ENCODE data around the gene VSIG10. TPM values are rescaled to one million over a fixed set of nuclear protein-coding genes. Genes with fewer than 3 reads are reported as not detected.
A peak's percentile ranks its signal among the peaks of the same experiment; 100 is the strongest.
"Not testable (repeated sequence)": the region's sequence is repeated elsewhere in the genome, so short reads cannot be mapped to it uniquely, and the experiment has no call there.

Gene VSIG10
- total and polyA plus RNA-seq, 3 experiments from 2014 or later, result 1.7 to 9.0 (median 7.9) TPM

DNA sequence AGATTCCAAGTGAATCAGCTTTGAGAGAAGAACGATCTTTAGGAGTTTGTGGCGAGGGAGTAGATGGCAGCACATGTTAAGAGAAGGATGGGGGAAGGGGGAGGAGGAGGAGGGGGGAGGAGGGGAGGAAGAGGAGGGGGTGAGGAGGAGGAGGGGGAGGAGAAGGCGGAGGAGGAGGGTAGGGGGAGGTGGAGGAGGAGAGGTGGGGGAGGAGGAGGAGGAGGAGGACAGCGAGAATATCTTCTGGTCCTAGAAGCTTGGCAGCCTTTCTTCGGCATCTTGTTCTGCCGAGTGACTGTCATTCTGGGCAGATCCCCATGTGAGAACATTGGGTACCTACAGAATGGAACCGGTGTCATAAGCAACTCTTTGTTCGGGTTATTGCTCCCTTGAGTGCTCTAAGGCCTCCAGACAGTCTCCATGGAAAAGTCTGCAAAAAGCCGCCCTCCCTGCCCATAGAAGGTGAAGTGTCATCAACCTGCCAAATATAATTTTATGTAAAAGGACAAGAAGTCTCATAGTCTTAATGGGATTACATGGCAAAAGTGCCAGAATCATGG lies 80.4 kb downstream of the VSIG10 start:
- Mint-ChIP-seq H3K4me1 (no peaks in the 10 kb centered on the region), H3K36me3 (peaks cover 3 to 80% (median 11%) of the 10 kb centered on the region in 3 donors), H3K4me3 (no peak overlapping the region), H3K27me3 (no peaks in the 10 kb centered on the region), H3K9me3 (no peaks in the 10 kb centered on the region), H3K27ac (peak overlapping the region in 2 of 8 donors; percentile 17 to 66)
- no peaks in the 10 kb centered on the region for H3K27me3 ChIP-seq (ENCODE audit: insufficient read depth, low read length, poor library complexity, severe bottlenecking)
- H3K9me3 ChIP-seq (ENCODE audit: low read length), result no peaks in the 10 kb centered on the region
- H3K4me3 ChIP-seq (ENCODE audit: low read length), result no peak overlapping the region
- H3K27ac ChIP-seq (ENCODE audit: low read depth, low read length), result no peak overlapping the region
- H3K36me3 ChIP-seq (ENCODE audit: insufficient read depth, low read length), result peaks cover 25% of the 10 kb centered on the region
- H3K4me1 ChIP-seq (ENCODE audit: insufficient read depth, low read length), result no peaks in the 10 kb centered on the region
- DNase-seq, result no peak
- ChIA-PET POLR2A (interaction anchor here (0.6 kb wide), 2 partner anchors 32 to 120 kb away, joined by 4 to 5 read pairs; no protein-coding TSS in a partner anchor), CTCF (no interaction called here)

DNA sequence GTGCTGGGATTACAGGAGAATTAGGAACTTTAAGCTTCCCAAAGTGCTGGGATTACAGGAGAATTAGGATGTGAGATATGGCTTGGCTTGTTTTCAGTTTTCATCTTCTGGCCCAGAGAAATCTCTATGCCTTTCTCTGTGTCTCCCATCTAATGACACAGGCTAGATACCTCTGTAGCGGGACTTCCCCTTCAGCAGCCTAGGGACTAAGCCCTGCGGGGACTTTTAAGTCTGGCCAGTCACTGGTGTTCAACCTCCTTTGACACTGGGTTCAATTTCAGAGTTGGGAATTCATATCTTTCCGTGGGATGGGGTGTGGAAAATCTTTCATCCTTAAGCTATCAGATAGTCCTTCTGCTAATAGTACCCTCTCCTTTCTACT lies 81.1 kb downstream of the VSIG10 start:
- DNase-seq, result no peak
- ChIA-PET CTCF (no interaction called here), POLR2A (interaction anchor here (0.6 kb wide), 1 partner anchor 33 kb away, joined by 5 read pairs; no protein-coding TSS in a partner anchor)
- no peak overlapping the region for H3K27ac ChIP-seq (ENCODE audit: low read depth, low read length)
- Mint-ChIP-seq H3K36me3 (peaks cover 3 to 76% (median 12%) of the 10 kb centered on the region in 3 donors), H3K27ac (peak overlapping the region in 2 of 8 donors; percentile 17 to 76), H3K27me3 (no peaks in the 10 kb centered on the region), H3K4me3 (no peak overlapping the region), H3K4me1 (peaks cover 4 to 6% (median 6%) of the 10 kb centered on the region in 3 donors), H3K9me3 (no peaks in the 10 kb centered on the region)
- H3K27me3 ChIP-seq (ENCODE audit: insufficient read depth, low read length, poor library complexity, severe bottlenecking), result no peaks in the 10 kb centered on the region
- H3K36me3 ChIP-seq (ENCODE audit: insufficient read depth, low read length), result peaks cover 25% of the 10 kb centered on the region
- no peak overlapping the region for H3K4me3 ChIP-seq (ENCODE audit: low read length)
- no peaks in the 10 kb centered on the region for H3K4me1 ChIP-seq (ENCODE audit: insufficient read depth, low read length)
- no peaks in the 10 kb centered on the region for H3K9me3 ChIP-seq (ENCODE audit: low read length)

DNA sequence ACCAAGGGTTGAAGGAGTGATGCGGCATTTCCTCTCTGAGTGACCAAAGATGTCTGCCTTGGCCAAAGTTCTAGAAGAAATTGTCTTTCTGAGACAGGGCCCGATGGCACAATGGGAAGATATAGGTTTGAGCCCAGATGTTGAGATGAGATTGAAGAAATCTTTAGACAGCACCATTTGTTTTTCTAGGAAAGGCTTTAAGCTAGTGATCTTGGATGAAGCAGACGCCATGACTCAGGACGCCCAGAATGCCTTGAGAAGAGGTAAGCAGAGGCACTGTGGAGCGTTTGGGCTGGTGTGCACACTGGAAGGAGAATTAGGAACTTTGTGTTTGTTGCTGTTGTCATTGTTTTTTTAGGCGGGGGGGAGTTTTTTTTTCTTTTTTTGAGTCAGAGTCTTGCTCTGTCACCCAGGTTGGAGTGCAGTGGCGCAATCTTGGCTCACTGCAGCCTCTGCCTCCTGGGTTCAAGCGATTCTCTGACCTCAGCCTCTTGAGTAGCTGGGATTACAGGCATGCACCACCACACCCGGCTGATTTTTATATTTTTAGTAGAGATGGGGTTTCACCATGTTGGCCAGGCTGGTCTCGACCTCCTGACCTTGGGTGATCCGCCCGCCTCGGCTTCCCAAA lies 81.6 kb downstream of the VSIG10 start:
- H3K27me3 ChIP-seq (ENCODE audit: insufficient read depth, low read length, poor library complexity, severe bottlenecking); H3K9me3 ChIP-seq (ENCODE audit: low read length); H3K27ac ChIP-seq (ENCODE audit: low read depth, low read length); H3K27me3 Mint-ChIP-seq; H3K4me1 ChIP-seq (ENCODE audit: insufficient read depth, low read length); POLR2A ChIA-PET; CTCF ChIA-PET; H3K9me3 Mint-ChIP-seq; H3K4me3 Mint-ChIP-seq; H3K4me3 ChIP-seq (ENCODE audit: low read length); DNase-seq; H3K4me1 Mint-ChIP-seq: not testable (repeated sequence)
- H3K36me3 ChIP-seq (ENCODE audit: insufficient read depth, low read length), result peaks cover 25% of the 10 kb centered on the region
- H3K36me3 Mint-ChIP-seq, result peaks cover 3 to 76% (median 12%) of the 10 kb centered on the region in 3 donors
- H3K27ac Mint-ChIP-seq, result peak overlapping the region in 1 of 8 donors; percentile 33

DNA sequence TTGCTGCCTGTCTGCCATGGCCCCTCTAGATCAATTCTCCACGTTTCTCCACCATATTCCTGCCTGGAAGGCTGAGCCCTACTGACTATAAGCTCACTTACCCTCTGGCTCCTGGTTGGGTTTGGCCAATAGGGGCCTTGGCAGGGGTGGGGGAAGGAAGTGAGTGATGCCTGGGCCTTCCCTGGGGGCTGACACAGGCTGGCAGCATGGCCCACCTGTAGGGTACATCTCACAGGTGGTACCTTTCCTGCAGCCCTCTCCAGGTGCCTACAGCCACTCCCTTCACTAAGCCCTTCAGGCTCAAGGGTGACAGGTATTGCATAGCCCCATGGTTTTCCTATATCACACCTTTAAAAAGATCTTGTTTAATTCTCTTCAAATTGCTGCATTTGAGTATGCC lies 83.8 kb downstream of the VSIG10 start:
- Histone ChIP-seq H3K4me1 (ENCODE audit: insufficient read depth, low read length) (peaks cover 10% of the 10 kb centered on the region), H3K9me3 (ENCODE audit: low read length) (no peaks in the 10 kb centered on the region), H3K36me3 (ENCODE audit: insufficient read depth, low read length) (peaks cover 19% of the 10 kb centered on the region), H3K27me3 (ENCODE audit: insufficient read depth, low read length, poor library complexity, severe bottlenecking) (no peaks in the 10 kb centered on the region), H3K4me3 (ENCODE audit: low read length) (no peak overlapping the region), H3K27ac (ENCODE audit: low read depth, low read length) (no peak overlapping the region)
- H3K27ac Mint-ChIP-seq, result no peak overlapping the region
- no peak for DNase-seq
- CTCF ChIA-PET, result no interaction called here
- peaks cover 16 to 22% (median 17%) of the 10 kb centered on the region in 3 donors for H3K4me1 Mint-ChIP-seq
- peak overlapping the region in 1 of 7 donors; percentile 11 for H3K4me3 Mint-ChIP-seq
- POLR2A ChIA-PET, result no interaction called here
- no peaks in the 10 kb centered on the region for H3K9me3 Mint-ChIP-seq
- H3K27me3 Mint-ChIP-seq, result peaks cover 0 to 3% of the 10 kb centered on the region in 2 donors
- H3K36me3 Mint-ChIP-seq, result peaks cover 3 to 62% (median 11%) of the 10 kb centered on the region in 3 donors

DNA sequence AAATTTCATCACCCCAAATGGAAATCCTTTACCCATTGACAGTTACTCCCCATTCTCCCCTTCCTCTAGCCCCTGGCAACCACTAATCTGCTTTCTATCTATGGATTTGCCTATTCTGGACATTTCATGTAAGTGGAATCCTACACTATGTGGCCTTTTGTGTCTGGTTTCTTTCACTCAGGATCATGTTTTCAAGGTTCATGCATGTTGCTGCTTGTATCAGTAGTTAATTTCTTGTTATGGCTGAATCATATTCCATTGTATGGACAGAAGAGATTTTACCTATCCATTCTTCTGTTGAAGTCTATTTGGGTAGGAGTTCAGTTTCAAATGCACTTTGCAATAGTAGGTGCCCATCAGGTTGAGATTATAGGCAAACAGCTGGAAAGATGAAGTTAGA lies 85.9 kb downstream of the VSIG10 start:
- Mint-ChIP-seq H3K36me3 (peaks cover 3 to 49% (median 9%) of the 10 kb centered on the region in 3 donors), H3K9me3 (no peaks in the 10 kb centered on the region), H3K4me1 (peaks cover 16 to 22% (median 17%) of the 10 kb centered on the region in 3 donors), H3K4me3 (peak overlapping the region; percentile 58 to 93 (median 84)), H3K27me3 (peaks cover 0 to 3% of the 10 kb centered on the region in 2 donors), H3K27ac (peak overlapping the region in 4 of 8 donors; percentile 24 to 80 (median 52))
- Histone ChIP-seq H3K27me3 (ENCODE audit: insufficient read depth, low read length, poor library complexity, severe bottlenecking) (no peaks in the 10 kb centered on the region), H3K27ac (ENCODE audit: low read depth, low read length) (no peak overlapping the region), H3K36me3 (ENCODE audit: insufficient read depth, low read length) (peaks cover 14% of the 10 kb centered on the region), H3K4me1 (ENCODE audit: insufficient read depth, low read length) (peaks cover 10% of the 10 kb centered on the region), H3K4me3 (ENCODE audit: low read length) (no peak overlapping the region), H3K9me3 (ENCODE audit: low read length) (no peaks in the 10 kb centered on the region)
- ChIA-PET POLR2A (no interaction called here), CTCF (no interaction called here)
- DNase-seq, result no peak

DNA sequence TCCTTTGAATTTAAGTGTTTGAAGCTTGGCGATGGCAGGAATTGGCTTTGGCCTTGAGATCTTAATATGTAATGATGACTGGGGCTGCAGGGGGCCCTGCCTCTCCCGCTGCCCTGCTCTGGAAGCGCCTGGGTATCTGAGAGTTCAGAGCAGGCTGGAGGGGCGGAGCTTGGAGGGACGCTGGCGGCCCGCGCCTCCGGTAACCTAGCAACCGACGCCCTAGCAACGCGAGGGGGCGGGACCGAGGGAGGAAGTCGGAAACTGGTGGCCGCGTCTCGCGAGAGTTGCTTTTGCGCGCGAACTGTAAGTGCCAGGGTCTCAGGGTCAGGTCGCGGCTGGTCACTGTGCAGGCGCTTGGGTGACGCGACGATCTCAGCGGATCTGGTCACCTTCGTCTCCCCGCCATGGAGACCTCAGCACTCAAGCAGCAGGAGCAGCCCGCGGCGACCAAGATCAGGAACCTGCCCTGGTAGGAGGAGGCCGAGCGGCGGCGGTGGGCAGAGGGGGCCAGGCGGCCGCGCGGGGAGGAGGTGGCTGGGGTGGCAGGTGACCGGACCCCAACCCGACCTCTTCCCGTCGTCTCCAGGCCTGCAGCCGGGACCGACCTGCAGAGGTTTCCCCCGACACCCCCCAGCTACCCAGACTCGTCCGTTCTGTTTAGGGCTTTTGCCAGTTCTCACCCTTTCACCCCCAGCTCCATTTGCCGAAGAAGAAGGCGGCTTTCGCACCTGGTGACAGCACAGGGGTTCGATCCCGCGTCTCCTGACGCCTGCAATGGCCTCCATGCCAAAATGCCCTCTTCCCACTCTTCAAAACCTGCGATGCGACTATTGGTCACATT lies 87.2 kb downstream of the VSIG10 start, which contains the start of gene RFC5:
TSS of gene RFC5 (plus strand) at position 280 of the 841 bp plus-strand sequence. CDS start at position 405, 125 bp downstream.
- CTCF ChIA-PET, result interaction anchor here (0.7 to 1.7 kb wide), 3 partner anchors 38 to 359 kb away, joined by 3 to 5 read pairs (median 3); partner anchors contain the start of gene SUDS3
- Mint-ChIP-seq H3K4me1 (peaks cover 16 to 22% (median 17%) of the 10 kb centered on the region in 3 donors), H3K27ac (peak within 1 kb of the TSS; percentile 60 to 98 (median 83)), H3K27me3 (peaks cover 0 to 3% of the 10 kb centered on the region in 2 donors), H3K4me3 (peak within 1 kb of the TSS; percentile 85 to 97 (median 91)), H3K9me3 (no peaks in the 10 kb centered on the region), H3K36me3 (peaks cover 0 to 38% (median 8%) of the 10 kb centered on the region in 3 donors)
- Histone ChIP-seq H3K27ac (ENCODE audit: low read depth, low read length) (peak within 1 kb of the TSS; percentile 66), H3K4me3 (ENCODE audit: low read length) (peak within 1 kb of the TSS; percentile 92), H3K9me3 (ENCODE audit: low read length) (no peaks in the 10 kb centered on the region), H3K27me3 (ENCODE audit: insufficient read depth, low read length, poor library complexity, severe bottlenecking) (no peaks in the 10 kb centered on the region), H3K4me1 (ENCODE audit: insufficient read depth, low read length) (peaks cover 10% of the 10 kb centered on the region), H3K36me3 (ENCODE audit: insufficient read depth, low read length) (peaks cover 10% of the 10 kb centered on the region)
- POLR2A ChIA-PET, result interaction anchor here (0.9 to 1.3 kb wide), 2 partner anchors 38 to 44 kb away, joined by 4 to 12 read pairs; partner anchors contain the start of gene WSB2
- DNase-seq, result peak; percentile 95 to 98 (median 98)

DNA sequence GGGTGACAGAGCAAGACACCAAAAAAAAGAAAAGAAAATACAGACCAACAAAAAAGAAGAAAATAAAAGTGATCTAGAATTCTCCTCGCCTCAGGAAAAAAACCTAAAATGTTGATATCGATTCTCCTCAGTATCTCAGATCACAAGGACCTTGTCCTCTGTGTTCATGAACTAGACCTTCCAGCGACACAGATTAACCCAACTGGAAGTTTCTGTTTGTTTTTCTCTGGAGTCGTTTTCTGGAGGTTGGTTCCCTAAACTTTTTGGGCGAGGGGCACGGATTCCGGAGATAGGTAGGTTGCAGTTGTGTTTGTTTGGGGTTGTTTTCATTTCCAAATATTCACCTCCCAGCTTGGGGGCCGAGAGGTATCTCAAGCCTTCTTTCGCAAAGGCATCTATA lies 87.9 kb downstream of the VSIG10 start:
- H3K27me3 ChIP-seq (ENCODE audit: insufficient read depth, low read length, poor library complexity, severe bottlenecking), result no peaks in the 10 kb centered on the region
- Mint-ChIP-seq H3K27me3 (peaks cover 0 to 3% of the 10 kb centered on the region in 2 donors), H3K4me1 (peaks cover 16 to 22% (median 17%) of the 10 kb centered on the region in 3 donors), H3K27ac (peak overlapping the region in 6 of 8 donors; percentile 60 to 90 (median 74)), H3K36me3 (peaks cover 0 to 33% (median 8%) of the 10 kb centered on the region in 3 donors), H3K9me3 (no peaks in the 10 kb centered on the region), H3K4me3 (peak overlapping the region; percentile 85 to 97 (median 91))
- no peak for DNase-seq
- H3K4me3 ChIP-seq (ENCODE audit: low read length), result peak overlapping the region; percentile 92
- H3K9me3 ChIP-seq (ENCODE audit: low read length), result no peaks in the 10 kb centered on the region
- H3K4me1 ChIP-seq (ENCODE audit: insufficient read depth, low read length), result peaks cover 10% of the 10 kb centered on the region
- H3K36me3 ChIP-seq (ENCODE audit: insufficient read depth, low read length), result peaks cover 10% of the 10 kb centered on the region
- ChIA-PET POLR2A (interaction anchor here (0.9 to 1.3 kb wide), 2 partner anchors 39 to 45 kb away, joined by 4 to 12 read pairs; partner anchors contain the start of gene WSB2), CTCF (interaction anchor here (0.9 to 1.7 kb wide), 2 partner anchors 39 to 360 kb away, joined by 3 to 5 read pairs; partner anchors contain the start of gene SUDS3)
- H3K27ac ChIP-seq (ENCODE audit: low read depth, low read length), result no peak overlapping the region

All from CD8-positive, alpha-beta memory T cell (primary cell).